Prostate gland (tissue), 2 donors: Measurements from ENCODE around the gene NAALADL1.

Source experiments
- POLR2AphosphoS5 ChIP-seq: sonication (generic); formaldehyde crosslinking; IDR thresholded peaks from one replicate; pipeline ENCODE4 v1.6.1; 2017; ENCODE audit warnings: antibody characterized with exemption
- TF ChIP-seq, protein P1 (sequence below), 4 experiments: fragments of 200-600 bp in 2 of 4; fragments of 450-650 bp in 2 of 4; sonication (generic) in 2 of 4; IDR thresholded peaks; 1 replicate in 3 of 4; 2 replicates in 1 of 4; pipeline ENCODE4 v1.5.1; 2016 to 2019; ENCODE audit warnings: antibody characterized with exemption in 4 of 4, mild to moderate bottlenecking in 2 of 4, moderate library complexity in 2 of 4

- TF ChIP-seq, protein P1, sequence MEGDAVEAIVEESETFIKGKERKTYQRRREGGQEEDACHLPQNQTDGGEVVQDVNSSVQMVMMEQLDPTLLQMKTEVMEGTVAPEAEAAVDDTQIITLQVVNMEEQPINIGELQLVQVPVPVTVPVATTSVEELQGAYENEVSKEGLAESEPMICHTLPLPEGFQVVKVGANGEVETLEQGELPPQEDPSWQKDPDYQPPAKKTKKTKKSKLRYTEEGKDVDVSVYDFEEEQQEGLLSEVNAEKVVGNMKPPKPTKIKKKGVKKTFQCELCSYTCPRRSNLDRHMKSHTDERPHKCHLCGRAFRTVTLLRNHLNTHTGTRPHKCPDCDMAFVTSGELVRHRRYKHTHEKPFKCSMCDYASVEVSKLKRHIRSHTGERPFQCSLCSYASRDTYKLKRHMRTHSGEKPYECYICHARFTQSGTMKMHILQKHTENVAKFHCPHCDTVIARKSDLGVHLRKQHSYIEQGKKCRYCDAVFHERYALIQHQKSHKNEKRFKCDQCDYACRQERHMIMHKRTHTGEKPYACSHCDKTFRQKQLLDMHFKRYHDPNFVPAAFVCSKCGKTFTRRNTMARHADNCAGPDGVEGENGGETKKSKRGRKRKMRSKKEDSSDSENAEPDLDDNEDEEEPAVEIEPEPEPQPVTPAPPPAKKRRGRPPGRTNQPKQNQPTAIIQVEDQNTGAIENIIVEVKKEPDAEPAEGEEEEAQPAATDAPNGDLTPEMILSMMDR (IDR thresholded peaks at IDR 0.05): no peak
- no peak for TF ChIP-seq POLR2AphosphoS5
These were observed 43.6 kb downstream of the NAALADL1 start for GRCh38 chr11:65014726-65015227.
